Neuronal stem cell (in vitro differentiated cells): ENCODE data around the gene IL6ST.

Source experiments
- DNase-seq: peaks from one replicate; pipeline ENCODE4 v3.0.0-alpha.2; 2013; ENCODE audit warnings: low spot score
- H2AFZ ChIP-seq: one replicate; pipeline ENCODE4 v1.6.1; 2013; ENCODE audit warnings: mild to moderate bottlenecking, low read length, inconsistent platforms
- H2AK5ac ChIP-seq: 2 replicates; pipeline ENCODE4 v1.6.1; 2013; ENCODE audit warnings: low read depth, mild to moderate bottlenecking, inconsistent platforms, low read length, moderate library complexity, mixed read lengths
- H2BK120ac ChIP-seq: 2 replicates; pipeline ENCODE4 v1.6.1; 2013; ENCODE audit warnings: low read depth, mild to moderate bottlenecking, inconsistent platforms, low read length, moderate library complexity, mixed read lengths
- H2BK12ac ChIP-seq: one replicate; pipeline ENCODE4 v1.6.1; 2013; ENCODE audit warnings: low read length, inconsistent platforms
- H2BK15ac ChIP-seq: 2 replicates; pipeline ENCODE4 v1.6.1; 2013; ENCODE audit warnings: mild to moderate bottlenecking, low read length, inconsistent platforms, mixed read lengths
- H2BK5ac ChIP-seq: one replicate; pipeline ENCODE4 v1.6.1; 2013; ENCODE audit warnings: inconsistent platforms, mild to moderate bottlenecking, low read length, moderate library complexity
- H3K14ac ChIP-seq: one replicate; pipeline ENCODE4 v1.6.1; 2013; ENCODE audit warnings: low read length, inconsistent platforms
- H3K18ac ChIP-seq: 2 replicates; pipeline ENCODE4 v1.6.1; 2013; ENCODE audit warnings: low read length, inconsistent platforms
- H3K23ac ChIP-seq: 2 replicates; pipeline ENCODE4 v1.6.1; 2013; ENCODE audit warnings: low read depth, mild to moderate bottlenecking, mixed read lengths, low read length, inconsistent platforms; ENCODE audit not compliant: poor library complexity
- H3K27ac ChIP-seq: replicated peaks from 3 replicates; pipeline ENCODE4 v1.5.1; 2013; ENCODE audit warnings: low read length, inconsistent platforms
- H3K27me3 ChIP-seq, 3 experiments: 2 replicates each; pipeline ENCODE4 v1.6.1; 2013; ENCODE audit warnings: low read length in 3 of 3, mild to moderate bottlenecking in 2 of 3, inconsistent platforms in 1 of 3, low read depth in 1 of 3, mixed read lengths in 1 of 3, moderate library complexity in 1 of 3; ENCODE audit not compliant: control insufficient read depth in 3 of 3, insufficient read depth in 3 of 3
- H3K36me3 ChIP-seq, 2 donors: replicated peaks in 1 of 2; 2 replicates each; pipeline ENCODE4 v1.6.1; 2013; ENCODE audit warnings: low read length in 2 of 2; ENCODE audit not compliant: control insufficient read depth in 2 of 2, insufficient read depth in 2 of 2
- H3K4ac ChIP-seq: 2 replicates; pipeline ENCODE4 v1.6.1; 2013; ENCODE audit warnings: inconsistent platforms, mild to moderate bottlenecking, low read length, moderate library complexity
- H3K4me1 ChIP-seq, 2 donors: 1 replicate in 1 of 2; 2 replicates in 1 of 2; pipeline ENCODE4 v1.6.1; 2013; ENCODE audit warnings: low read length in 2 of 2, low read depth in 1 of 2; ENCODE audit not compliant: control insufficient read depth in 2 of 2, insufficient read depth in 1 of 2
- H3K4me2 ChIP-seq: one replicate; pipeline ENCODE4 v1.6.1; 2013; ENCODE audit warnings: mild to moderate bottlenecking, low read length, inconsistent platforms; ENCODE audit not compliant: insufficient read depth, poor library complexity, severe bottlenecking
- H3K4me3 ChIP-seq, 2 donors: 2 replicates each; pipeline ENCODE4 v1.5.1; 2013; ENCODE audit warnings: low read length in 2 of 2, mild to moderate bottlenecking in 2 of 2, inconsistent platforms in 1 of 2, moderate library complexity in 1 of 2
- H3K79me1 ChIP-seq: one replicate; pipeline ENCODE4 v1.6.1; 2013; ENCODE audit warnings: low read depth, mild to moderate bottlenecking, inconsistent platforms, low read length, moderate library complexity
- H3K9ac ChIP-seq: one replicate; pipeline ENCODE4 v1.6.1; 2013; ENCODE audit warnings: mild to moderate bottlenecking, low read depth, low read length, inconsistent platforms; ENCODE audit not compliant: poor library complexity
- H3K9me3 ChIP-seq, 2 donors: replicated peaks in 1 of 2; 2 replicates each; pipeline versions ENCODE3 to v1.6.1; 2013; ENCODE audit warnings: low read length in 2 of 2, mild to moderate bottlenecking in 2 of 2, inconsistent platforms in 1 of 2, low read depth in 1 of 2, mixed read lengths in 1 of 2, moderate library complexity in 1 of 2; ENCODE audit not compliant: control insufficient read depth in 2 of 2, insufficient read depth in 1 of 2
- H4K8ac ChIP-seq: one replicate; pipeline ENCODE4 v1.6.1; 2013; ENCODE audit warnings: low read depth, mild to moderate bottlenecking, inconsistent platforms, low read length, moderate library complexity
- H4K91ac ChIP-seq: one replicate; pipeline ENCODE4 v1.6.1; 2013; ENCODE audit warnings: low read length, low read depth, mild to moderate bottlenecking, inconsistent platforms; ENCODE audit not compliant: poor library complexity
- WGBS, 2 donors: extraction: QIAGEN DNeasy Blood & Tissue Kit; methylation state at CpG; one replicate each; pipeline ENCODE4 v1.1.7; 2013; ENCODE audit warnings: missing lambda C conversion rate in 2 of 2, mixed read lengths in 1 of 2; ENCODE audit not compliant: insufficient read length in 2 of 2, insufficient replicate concordance in 1 of 2; ENCODE audit errors: extremely low coverage in 2 of 2; 5-methylcytosine and 5-hydroxymethylcytosine counted together

Gene IL6ST

GRCh38 chr5:55927861-55928655 lies 66.7 kb downstream of the IL6ST start:
- no peak overlapping the region for H3K4ac ChIP-seq
- peaks cover 0 to 3% (median 0%) of the 10 kb centered on the region in 3 experiments for H3K27me3 ChIP-seq
- H2BK12ac ChIP-seq = no peak overlapping the region
- H4K91ac ChIP-seq = no peak overlapping the region
- H3K18ac ChIP-seq = peak overlapping the region; percentile 3
- H3K4me3 ChIP-seq = no peak overlapping the region
- no peak overlapping the region for H2BK15ac ChIP-seq
- no peak overlapping the region for H2AFZ ChIP-seq
- H3K23ac ChIP-seq = no peak overlapping the region
- H4K8ac ChIP-seq = no peak overlapping the region
- no peak overlapping the region for H2BK120ac ChIP-seq
- no peak overlapping the region for H2AK5ac ChIP-seq
- H3K9ac ChIP-seq = no peak overlapping the region
- H2BK5ac ChIP-seq = no peak overlapping the region
- no peak overlapping the region for H3K14ac ChIP-seq
- no peak for DNase-seq
- no peaks in the 10 kb centered on the region for H3K4me1 ChIP-seq
- no peaks in the 10 kb centered on the region for H3K36me3 ChIP-seq
- WGBS, 2 donors = no CpG with 5 or more reads among the region's 12 CpGs
- no peak overlapping the region for H3K4me2 ChIP-seq
- peaks cover 0 to 4% of the 10 kb centered on the region in 2 donors for H3K9me3 ChIP-seq
- no peak overlapping the region for H3K27ac ChIP-seq
- H3K79me1 ChIP-seq = no peaks in the 10 kb centered on the region

DNA sequence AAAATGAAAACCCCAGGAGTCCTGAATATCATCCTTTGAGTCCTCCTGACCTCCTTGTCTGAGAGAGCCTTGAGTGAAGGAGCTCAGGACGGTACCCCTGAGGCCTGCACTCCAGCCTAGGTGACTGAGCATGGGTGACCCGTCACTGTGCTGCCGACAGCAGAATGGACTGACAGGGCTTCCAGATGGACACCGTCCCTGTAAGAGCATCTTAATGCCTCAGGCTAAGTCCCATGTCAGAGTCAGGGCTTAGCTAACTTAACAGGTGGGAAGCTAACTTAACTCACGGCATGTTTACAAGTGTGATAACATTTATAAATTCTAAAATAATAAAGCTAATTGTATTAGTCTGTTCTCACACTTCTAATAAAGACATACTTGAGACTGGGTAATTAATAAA lies 68.3 kb downstream of the IL6ST start:
- H3K9ac ChIP-seq = no peak overlapping the region
- no peak overlapping the region for H3K4me2 ChIP-seq
- peaks cover 0 to 5% of the 10 kb centered on the region in 2 donors for H3K4me1 ChIP-seq
- no peaks in the 10 kb centered on the region for H3K36me3 ChIP-seq
- H3K18ac ChIP-seq = no peak overlapping the region
- peaks cover 0 to 4% of the 10 kb centered on the region in 2 donors for H3K9me3 ChIP-seq
- H2BK15ac ChIP-seq = no peak overlapping the region
- no peak overlapping the region for H2BK12ac ChIP-seq
- H2AFZ ChIP-seq = no peak overlapping the region
- no peak overlapping the region for H3K14ac ChIP-seq
- H2BK5ac ChIP-seq = no peak overlapping the region
- no peak overlapping the region for H4K91ac ChIP-seq
- H3K4ac ChIP-seq = no peak overlapping the region
- no peak overlapping the region for H3K4me3 ChIP-seq
- no peak overlapping the region for H3K23ac ChIP-seq
- H2BK120ac ChIP-seq = no peak overlapping the region
- no peak for DNase-seq
- WGBS, 2 donors = no CpG with 5 or more reads among the region's 5 CpGs
- H3K27ac ChIP-seq = no peak overlapping the region
- H3K79me1 ChIP-seq = no peaks in the 10 kb centered on the region
- H3K27me3 ChIP-seq = peaks cover 0 to 3% (median 0%) of the 10 kb centered on the region in 3 experiments
- no peak overlapping the region for H4K8ac ChIP-seq
- H2AK5ac ChIP-seq = no peak overlapping the region

GRCh38 chr5:55925712-55926111 lies 69.1 kb downstream of the IL6ST start:
- DNase-seq = no peak
- Histone ChIP-seq H3K4me1 (peaks cover 0 to 5% of the 10 kb centered on the region in 2 donors), H3K79me1 (no peaks in the 10 kb centered on the region), H2BK5ac (no peak overlapping the region), H2BK120ac (no peak overlapping the region), H3K4ac (no peak overlapping the region), H2BK12ac (no peak overlapping the region), H2BK15ac (no peak overlapping the region), H3K9ac (no peak overlapping the region), H3K14ac (no peak overlapping the region), H2AFZ (no peak overlapping the region), H4K8ac (no peak overlapping the region), H3K36me3 (no peaks in the 10 kb centered on the region), H3K27me3 (peaks cover 0 to 3% (median 0%) of the 10 kb centered on the region in 3 experiments), H4K91ac (no peak overlapping the region), H3K4me3 (no peak overlapping the region), H3K27ac (no peak overlapping the region), H2AK5ac (no peak overlapping the region), H3K23ac (no peak overlapping the region), H3K9me3 (peaks cover 0 to 4% of the 10 kb centered on the region in 2 donors), H3K18ac (no peak overlapping the region), H3K4me2 (no peak overlapping the region)
- no CpG with 5 or more reads among the region's 5 CpGs for WGBS, 2 donors

- Histone ChIP-seq H3K4me2 (no peak overlapping the region), H3K4me3 (no peak overlapping the region), H2AK5ac (no peak overlapping the region), H3K4ac (no peak overlapping the region), H4K91ac (no peak overlapping the region), H3K4me1 (peaks cover 0 to 5% of the 10 kb centered on the region in 2 donors), H2BK120ac (no peak overlapping the region), H3K9ac (no peak overlapping the region), H3K27me3 (peaks cover 0 to 3% (median 0%) of the 10 kb centered on the region in 3 experiments), H2BK15ac (no peak overlapping the region), H3K23ac (no peak overlapping the region), H4K8ac (no peak overlapping the region), H2AFZ (no peak overlapping the region), H3K79me1 (no peaks in the 10 kb centered on the region), H3K14ac (no peak overlapping the region), H3K36me3 (no peaks in the 10 kb centered on the region), H3K18ac (no peak overlapping the region), H2BK12ac (no peak overlapping the region), H2BK5ac (no peak overlapping the region), H3K27ac (no peak overlapping the region), H3K9me3 (peaks cover 0 to 4% of the 10 kb centered on the region in 2 donors)
- no peak for DNase-seq
- WGBS, 2 donors = no CpG with 5 or more reads among the region's 3 CpGs
These were observed 69.6 kb downstream of the IL6ST start for GRCh38 chr5:55925181-55925580.
